Colonic mucosa (tissue), 4 donors: ENCODE results near the gene RIOX2. TPM values are rescaled to one million over a fixed set of nuclear protein-coding genes. Genes with fewer than 3 reads are reported as not detected.
A peak's percentile ranks its signal among the peaks of the same experiment; 100 is the strongest.

Experiments used
- DNase-seq: peaks from one replicate; pipeline ENCODE4 v3.0.0-alpha.2; 2020
- H3K27ac ChIP-seq: fragments of 200-600 bp; one replicate; pipeline ENCODE4 v1.8.0; 2021
- H3K27me3 ChIP-seq: fragments of 200-600 bp; one replicate; pipeline ENCODE4 v1.8.0; 2021
- H3K36me3 ChIP-seq: fragments of 200-600 bp; one replicate; pipeline ENCODE4 v1.8.0; 2021
- H3K4me1 ChIP-seq: fragments of 200-600 bp; one replicate; pipeline ENCODE4 v1.8.0; 2021; ENCODE audit warnings: mild to moderate bottlenecking
- H3K4me3 ChIP-seq: fragments of 200-600 bp; one replicate; pipeline ENCODE4 v1.8.0; 2021
- H3K9ac ChIP-seq, 2 donors: one replicate each; pipeline ENCODE4 v1.7.0; 2013; ENCODE audit warnings: control low read depth in 2 of 2, low read depth in 2 of 2, low read length in 2 of 2
- H3K9me3 ChIP-seq: fragments of 200-600 bp; one replicate; pipeline ENCODE4 v1.8.0; 2021
- intact Hi-C: fragments of 100-400 bp; cut with DNase I; formaldehyde crosslinking; loops from one replicate; pipeline ENCODE4 v1.14.1; 2022
- total RNA-seq, 2 donors: library from RNA; stranded (reverse); fragmentation: NEBNext Ultra II Directional in 1 of 2; extraction: Animal tissue kit (Norgen Biotek cat#: 25700) in 1 of 2; gene quantifications; one replicate each; pipeline ENCODE4 v1.2.1, GENCODE V29; 2021
- TF ChIP-seq, protein P1 (sequence below): fragments of 200-600 bp; IDR thresholded peaks from one replicate; pipeline ENCODE4 v1.8.0; 2022; ENCODE audit warnings: antibody characterized with exemption, mild to moderate bottlenecking
- donor health status: healthy.
- donor health status: DM: no; HTN: no; CAD: no.
- donor health status: DM: no; HTN: no; CAD: no.

Gene RIOX2
- total RNA-seq, 2 donors from 2014 or later: 17.6 to 21.9 TPM

- no peak for DNase-seq
- H3K4me3 ChIP-seq: no peak overlapping the region
- no peaks in the 10 kb centered on the region for H3K36me3 ChIP-seq
- H3K27ac ChIP-seq: no peak overlapping the region
- H3K27me3 ChIP-seq: no peaks in the 10 kb centered on the region
- H3K4me1 ChIP-seq: no peaks in the 10 kb centered on the region
- TF ChIP-seq, protein P1, sequence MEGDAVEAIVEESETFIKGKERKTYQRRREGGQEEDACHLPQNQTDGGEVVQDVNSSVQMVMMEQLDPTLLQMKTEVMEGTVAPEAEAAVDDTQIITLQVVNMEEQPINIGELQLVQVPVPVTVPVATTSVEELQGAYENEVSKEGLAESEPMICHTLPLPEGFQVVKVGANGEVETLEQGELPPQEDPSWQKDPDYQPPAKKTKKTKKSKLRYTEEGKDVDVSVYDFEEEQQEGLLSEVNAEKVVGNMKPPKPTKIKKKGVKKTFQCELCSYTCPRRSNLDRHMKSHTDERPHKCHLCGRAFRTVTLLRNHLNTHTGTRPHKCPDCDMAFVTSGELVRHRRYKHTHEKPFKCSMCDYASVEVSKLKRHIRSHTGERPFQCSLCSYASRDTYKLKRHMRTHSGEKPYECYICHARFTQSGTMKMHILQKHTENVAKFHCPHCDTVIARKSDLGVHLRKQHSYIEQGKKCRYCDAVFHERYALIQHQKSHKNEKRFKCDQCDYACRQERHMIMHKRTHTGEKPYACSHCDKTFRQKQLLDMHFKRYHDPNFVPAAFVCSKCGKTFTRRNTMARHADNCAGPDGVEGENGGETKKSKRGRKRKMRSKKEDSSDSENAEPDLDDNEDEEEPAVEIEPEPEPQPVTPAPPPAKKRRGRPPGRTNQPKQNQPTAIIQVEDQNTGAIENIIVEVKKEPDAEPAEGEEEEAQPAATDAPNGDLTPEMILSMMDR: no peak
- intact Hi-C loops: no loop called here
- no peaks in the 10 kb centered on the region for H3K9me3 ChIP-seq
- H3K9ac ChIP-seq: no peak overlapping the region
These were observed 12.4 kb downstream of the RIOX2 start for GRCh38 chr3:97959872-97960271.

DNA sequence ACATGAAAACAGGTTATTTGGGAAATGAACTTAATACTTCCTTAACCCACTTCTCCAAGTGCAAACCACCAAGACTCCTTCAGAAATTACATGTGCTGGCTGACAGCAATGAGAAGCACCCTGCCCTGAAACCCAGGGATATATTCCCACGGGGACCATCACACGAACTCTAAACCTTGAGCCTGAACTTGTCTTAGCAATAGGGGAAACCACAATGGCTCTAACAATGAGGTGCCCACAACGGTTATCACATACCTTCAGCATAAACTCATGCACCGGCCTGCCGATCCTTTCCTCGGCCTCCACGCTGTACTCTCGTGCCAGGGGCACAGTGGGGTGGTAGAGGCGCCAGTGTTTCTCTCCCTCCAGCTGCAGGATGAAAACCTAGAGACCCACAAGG is 13.4 kb downstream of the RIOX2 start:
- intact Hi-C loops: no loop called here
- H3K9me3 ChIP-seq: no peaks in the 10 kb centered on the region
- H3K36me3 ChIP-seq: no peaks in the 10 kb centered on the region
- no peaks in the 10 kb centered on the region for H3K4me1 ChIP-seq
- no peak overlapping the region for H3K4me3 ChIP-seq
- H3K27ac ChIP-seq: no peak overlapping the region
- TF ChIP-seq, protein P1: no peak
- H3K9ac ChIP-seq: no peak overlapping the region
- H3K27me3 ChIP-seq: no peaks in the 10 kb centered on the region
- no peak for DNase-seq

GRCh38 chr3:97958396-97958795 is 13.8 kb downstream of the RIOX2 start:
- DNase-seq: no peak
- H3K27ac ChIP-seq: no peak overlapping the region
- no peaks in the 10 kb centered on the region for H3K36me3 ChIP-seq
- H3K9me3 ChIP-seq: no peaks in the 10 kb centered on the region
- TF ChIP-seq, protein P1: no peak
- intact Hi-C loops: no loop called here
- H3K27me3 ChIP-seq: no peaks in the 10 kb centered on the region
- no peaks in the 10 kb centered on the region for H3K4me1 ChIP-seq
- no peak overlapping the region for H3K9ac ChIP-seq
- H3K4me3 ChIP-seq: no peak overlapping the region

DNA sequence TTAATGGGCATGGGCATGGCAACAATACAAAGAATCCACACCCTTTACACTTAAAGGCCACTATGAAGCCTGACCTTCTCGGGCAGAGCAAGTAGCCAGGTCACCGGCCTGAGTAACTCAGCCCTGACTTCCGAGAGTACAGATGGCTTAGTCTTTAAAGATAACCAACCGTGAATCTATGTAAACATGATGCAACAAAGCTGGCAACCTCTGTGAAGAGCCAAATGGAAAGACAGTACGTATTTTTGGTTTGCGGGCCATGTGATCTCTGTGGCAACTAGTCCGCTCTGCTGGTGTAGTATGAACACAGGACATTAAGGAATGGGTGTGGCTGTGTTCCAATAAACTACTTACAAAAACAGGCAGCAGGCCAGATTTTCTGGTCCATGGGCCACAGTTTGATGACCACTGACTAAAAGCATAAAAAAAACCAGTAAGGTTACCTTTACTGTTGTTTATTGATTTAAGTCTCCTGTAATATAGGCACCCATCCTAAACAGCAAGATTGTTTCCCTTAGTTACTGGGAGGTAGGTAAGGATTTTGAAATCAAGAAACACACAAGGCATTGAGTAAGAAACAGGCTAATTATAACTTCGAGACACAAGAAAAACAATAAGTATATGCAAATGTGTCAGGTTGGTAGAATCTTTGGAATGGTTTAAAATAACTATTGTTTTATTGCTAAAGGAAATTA is 14.5 kb downstream of the RIOX2 start:
- Histone ChIP-seq H3K27me3 (no peaks in the 10 kb centered on the region), H3K9ac (no peak overlapping the region), H3K4me3 (no peak overlapping the region), H3K27ac (no peak overlapping the region), H3K36me3 (no peaks in the 10 kb centered on the region), H3K9me3 (no peaks in the 10 kb centered on the region), H3K4me1 (no peaks in the 10 kb centered on the region)
- intact Hi-C loops: no loop called here
- DNase-seq: peak; percentile 25
- TF ChIP-seq, protein P1: no peak

GRCh38 chr3:97956051-97956450 is 16.2 kb downstream of the RIOX2 start:
- H3K36me3 ChIP-seq: no peaks in the 10 kb centered on the region
- no peak overlapping the region for H3K4me3 ChIP-seq
- no peaks in the 10 kb centered on the region for H3K4me1 ChIP-seq
- no peaks in the 10 kb centered on the region for H3K27me3 ChIP-seq
- intact Hi-C loops: no loop called here
- H3K27ac ChIP-seq: no peak overlapping the region
- DNase-seq: no peak
- no peaks in the 10 kb centered on the region for H3K9me3 ChIP-seq
- H3K9ac ChIP-seq: no peak overlapping the region
- TF ChIP-seq, protein P1: no peak
